T-cell (primary cell): ENCODE data around the gene GAK. TPM values are rescaled to one million over a fixed set of nuclear protein-coding genes. Genes with fewer than 3 reads are reported as not detected.

Source experiments
- ATAC-seq, 4 experiments: fragments of 200-7000 bp in 3 of 4; fragments of 150-1000 bp in 1 of 4; cut with Tn5 transposase; replicated peaks in 1 of 4; 1 replicate in 3 of 4; 2 replicates in 1 of 4; pipeline ENCODE4 v1.10.0; 2021; ENCODE audit warnings: moderate library complexity in 3 of 4, mild to moderate bottlenecking in 2 of 4, moderate number of reproducible peaks in 1 of 4
- CTCF ChIA-PET, 2 donors: fragments of 300-600 bp; sonication (Branson Sonifier 250); formaldehyde crosslinking; loops; one replicate each; lab custom pipeline; 2022; ENCODE audit warnings: antibody characterized with exemption in 2 of 2; lab: Charles Lee
- POLR2A ChIA-PET, 2 donors: fragments of 300-600 bp; sonication (Branson Sonifier 250); formaldehyde crosslinking; loops; one replicate each; lab custom pipeline; 2022; ENCODE audit warnings: antibody characterized with exemption in 2 of 2; lab: Charles Lee
- DNase-seq, 35 experiments: peaks; one replicate each; pipeline versions ENCODE4 v3.0.0 to v3.0.0-alpha.2; 2013 to 2023
- H3K27ac ChIP-seq: one replicate; pipeline ENCODE4 v1.5.1; 2013; ENCODE audit warnings: low read length
- H3K27me3 ChIP-seq, 2 experiments: replicated peaks in 1 of 2; 1 replicate in 1 of 2; 2 replicates in 1 of 2; pipeline versions ENCODE4 v1.6.1 to v1.7.0; 2013; ENCODE audit warnings: low read length in 1 of 2, mixed read lengths in 1 of 2; ENCODE audit not compliant: control insufficient read depth in 2 of 2, insufficient read depth in 2 of 2; ENCODE audit errors: extremely low read depth in 1 of 2
- H3K36me3 ChIP-seq, 2 donors: 1 replicate in 1 of 2; 2 replicates in 1 of 2; pipeline versions ENCODE4 v1.6.1 to v1.7.0; 2013; ENCODE audit warnings: low read length in 1 of 2; ENCODE audit not compliant: control insufficient read depth in 2 of 2, insufficient read depth in 1 of 2; ENCODE audit errors: extremely low read depth in 1 of 2
- H3K4me1 ChIP-seq, 2 experiments: 1 replicate in 1 of 2; 2 replicates in 1 of 2; pipeline versions ENCODE4 v1.6.1 to v1.7.0; 2013; ENCODE audit warnings: low read length in 2 of 2, mixed read lengths in 1 of 2; ENCODE audit not compliant: insufficient read depth in 2 of 2, control insufficient read depth in 1 of 2; ENCODE audit errors: extremely low read depth in 1 of 2
- H3K4me3 ChIP-seq, 2 donors: 1 replicate in 1 of 2; 2 replicates in 1 of 2; pipeline versions ENCODE4 v1.5.1 to v1.7.0; 2013; ENCODE audit warnings: mild to moderate bottlenecking in 2 of 2, low read length in 1 of 2, moderate library complexity in 1 of 2; ENCODE audit not compliant: control insufficient read depth in 1 of 2; ENCODE audit errors: extremely low read depth in 1 of 2
- H3K9me3 ChIP-seq: 2 replicates; pipeline ENCODE4 v1.7.0; 2013
- H3K27ac Mint-ChIP-seq, 2 donors: one replicate each; pipeline ENCODE4 v1.8.0; 2020 to 2021; ENCODE audit warnings: mild to moderate bottlenecking in 2 of 2, mixed read lengths in 2 of 2
- H3K27me3 Mint-ChIP-seq, 2 donors: one replicate each; pipeline ENCODE4 v1.8.0; 2021 to 2022; ENCODE audit warnings: mixed read lengths in 2 of 2
- H3K36me3 Mint-ChIP-seq: one replicate; pipeline ENCODE4 v1.8.0; 2021; ENCODE audit warnings: mixed read lengths
- H3K4me1 Mint-ChIP-seq, 3 donors: one replicate each; pipeline ENCODE4 v1.8.0; 2020 to 2022; ENCODE audit warnings: mixed read lengths in 3 of 3, mild to moderate bottlenecking in 1 of 3
- H3K4me3 Mint-ChIP-seq, 3 donors: one replicate each; pipeline ENCODE4 v1.8.0; 2020 to 2022; ENCODE audit warnings: mild to moderate bottlenecking in 3 of 3, mixed read lengths in 3 of 3, moderate library complexity in 3 of 3
- H3K9me3 Mint-ChIP-seq, 3 donors: one replicate each; pipeline ENCODE4 v1.8.0; 2020 to 2022; ENCODE audit warnings: mixed read lengths in 3 of 3
- WGBS: methylation state at CpG from one replicate; pipeline ENCODE4 v1.1.5; 2013; ENCODE audit warnings: missing lambda C conversion rate; ENCODE audit not compliant: insufficient coverage; 5-methylcytosine and 5-hydroxymethylcytosine counted together
- total RNA-seq, 35 experiments: library from RNA in 6 of 35; stranded (reverse) in 6 of 35; fragments of 120-200 nt in 1 of 35; gene quantifications; one replicate each; pipeline versions ENCODE4 v1.2.1 to v1.2.4 and lab custom pipeline; 2013 to 2026

Gene GAK
- total RNA-seq, 5 donors from 2014 or later (not counting 1 experiment from before 2014, with no cell fraction given): 182 to 225 (median 218) TPM

- Histone ChIP-seq H3K36me3 (no peaks in the 10 kb centered on the region), H3K4me1 (peaks cover 0 to 10% of the 10 kb centered on the region in 2 experiments), H3K4me3 (no peak overlapping the region), H3K9me3 (no peaks in the 10 kb centered on the region), H3K27ac (no peak overlapping the region), H3K27me3 (peaks cover 0 to 14% of the 10 kb centered on the region in 2 experiments)
- 91% methylated on average over 8 of the region's 13 CpGs for WGBS
- H3K27ac Mint-ChIP-seq: no peak overlapping the region
- no peaks in the 10 kb centered on the region for H3K9me3 Mint-ChIP-seq
- CTCF ChIA-PET: no interaction called here
- H3K4me1 Mint-ChIP-seq: peaks cover 6 to 17% (median 16%) of the 10 kb centered on the region in 3 donors
- ATAC-seq (no peak), DNase-seq (no peak)
- POLR2A ChIA-PET: no interaction called here
- H3K4me3 Mint-ChIP-seq: no peak overlapping the region
- H3K36me3 Mint-ChIP-seq: no peaks in the 10 kb centered on the region
- H3K27me3 Mint-ChIP-seq: peaks cover 10 to 13% of the 10 kb centered on the region in 2 donors
Observed at GRCh38 chr4:801436-802124, 130.5 kb downstream of the GAK start.

Other genes starting within 250 kb of the GAK start
- gene SLC49A3, start 243.2 kb downstream of the GAK start, total RNA-seq: 1 to 10 TPM in 4 of 5 donors, under 1 TPM in 1; 0.53 to 2.7 (median 1.4) TPM
- 10 to 100 TPM; 47.0 to 76.9 (median 51.1) TPM for gene PCGF3, start 226.5 kb downstream of the GAK start, total RNA-seq
- 1 to 10 TPM in 3 of 5 donors, under 1 TPM in 2; 0.73 to 2.6 (median 1.2) TPM for gene CPLX1, start 106.2 kb downstream of the GAK start, total RNA-seq
- 10 to 100 TPM; 44.3 to 60.9 (median 53.0) TPM for gene TMEM175, start 144 bp upstream of the GAK start, total RNA-seq
- 10 to 100 TPM; 22.6 to 46.4 (median 36.9) TPM for gene DGKQ, start 41.3 kb upstream of the GAK start, total RNA-seq
- gene IDUA, start 54.7 kb upstream of the GAK start, total RNA-seq: 10 to 100 TPM; 60.4 to 96.5 (median 78.7) TPM
- gene SLC26A1, start 61.1 kb upstream of the GAK start, total RNA-seq: 1 to 10 TPM in 1 of 5 donors, under 1 TPM in 3, not detected in 1; 0.16 to 1.5 (median 0.39) TPM
- gene FGFRL1, start 79.3 kb upstream of the GAK start, total RNA-seq: 10 to 100 TPM; 14.9 to 25.2 (median 23.7) TPM
- 1 to 10 TPM; 3.0 to 5.3 (median 3.9) TPM for gene RNF212, start 181.2 kb upstream of the GAK start, total RNA-seq
- 10 to 100 TPM; 13.6 to 39.8 (median 18.9) TPM for gene SPON2, start 240.3 kb upstream of the GAK start, total RNA-seq